Measurements from ENCODE around the gene SH3BP1.

Gene SH3BP1

DNA sequence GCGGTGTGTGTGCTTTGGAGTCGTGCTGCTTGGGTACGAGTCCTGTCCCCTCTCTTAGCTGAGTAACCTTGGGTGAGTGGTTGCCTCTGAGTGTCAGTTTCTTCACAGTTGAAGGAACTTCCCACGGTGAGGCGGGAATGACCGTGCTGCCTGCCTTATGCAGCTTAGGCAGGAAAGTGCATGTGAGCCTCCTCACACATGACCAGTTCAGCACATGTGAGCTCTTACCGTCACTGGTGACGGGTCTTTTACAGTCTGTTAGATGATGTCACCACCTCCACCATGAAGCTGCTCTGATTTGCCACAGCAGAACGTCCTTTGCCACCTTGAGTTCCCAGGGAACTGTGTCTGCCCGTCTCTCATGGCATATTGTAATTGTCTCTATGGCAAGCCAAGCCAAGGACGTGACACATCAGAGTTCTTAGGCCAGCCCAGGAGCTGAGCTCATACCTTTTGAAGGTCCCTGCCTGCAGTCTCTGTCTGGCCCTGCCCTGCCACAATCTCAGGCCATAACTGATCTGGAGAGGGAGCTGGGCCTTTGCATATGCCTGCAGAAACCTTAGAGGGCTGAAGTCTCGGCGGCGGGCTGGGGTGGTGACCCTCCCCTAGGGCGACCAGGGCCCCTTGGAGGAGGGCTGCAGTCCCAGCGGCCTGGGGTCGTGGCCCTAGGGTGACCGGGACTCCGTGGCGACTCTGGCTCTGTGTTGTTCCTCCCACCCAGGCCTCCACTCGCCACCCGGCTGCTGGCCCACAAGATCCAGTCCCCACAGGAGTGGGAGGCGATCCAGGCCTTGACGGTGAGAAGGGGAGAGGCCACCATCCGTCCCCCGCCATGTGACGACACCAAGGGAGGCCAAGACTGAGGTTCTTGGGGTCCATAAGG is 23.0 kb upstream of the SH3BP1 start:
- DNase-seq (ENCODE audit: low read depth), result no peak

DNA sequence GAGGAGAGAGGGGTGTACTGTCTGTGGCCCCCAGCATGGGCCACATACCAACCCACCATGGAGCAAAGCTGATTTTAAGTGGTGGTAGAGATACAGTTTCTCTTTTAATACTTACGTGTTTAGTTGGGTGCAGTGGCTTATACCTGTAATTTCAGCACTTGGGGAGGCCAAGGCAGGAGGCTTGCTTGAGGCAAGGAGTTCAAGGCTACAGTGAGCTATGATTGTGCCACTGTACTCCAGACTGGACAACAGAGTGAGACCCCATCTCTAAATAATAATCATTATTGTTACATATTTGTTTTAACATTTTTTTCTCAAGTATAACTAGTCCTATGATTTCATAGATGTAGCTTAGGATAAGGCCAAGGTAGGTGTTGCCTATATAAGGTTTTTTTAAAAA is 22.0 kb upstream of the SH3BP1 start:
- DNase-seq (ENCODE audit: low read depth), result no peak

DNA sequence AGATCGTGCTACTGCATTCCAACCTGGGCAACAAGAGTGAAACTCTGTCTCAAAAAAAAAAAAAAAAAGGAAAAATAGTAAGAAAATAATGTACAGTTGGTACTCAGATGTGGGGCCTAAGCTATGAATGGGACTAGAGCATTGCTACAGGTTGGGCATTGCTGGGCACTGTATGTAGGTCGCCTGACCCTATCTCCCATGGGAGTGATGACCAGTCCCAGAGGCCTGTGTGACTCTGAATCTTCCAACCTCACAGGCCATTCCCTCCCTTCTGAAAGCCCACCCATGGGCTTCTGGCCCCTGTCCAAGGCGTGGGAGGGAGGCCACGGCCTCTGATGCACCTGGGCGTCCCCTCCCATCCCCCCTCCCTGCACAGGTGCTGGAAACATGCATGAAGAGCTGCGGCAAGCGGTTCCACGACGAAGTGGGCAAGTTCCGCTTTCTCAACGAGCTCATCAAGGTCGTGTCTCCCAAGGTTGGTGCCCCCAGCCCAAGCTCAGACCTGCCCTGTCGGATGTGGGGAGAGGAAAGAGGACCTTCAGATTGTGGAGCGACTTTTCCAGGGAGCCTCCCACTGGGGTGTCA is 21.3 kb upstream of the SH3BP1 start:
- no peak for DNase-seq (ENCODE audit: low read depth)

DNA sequence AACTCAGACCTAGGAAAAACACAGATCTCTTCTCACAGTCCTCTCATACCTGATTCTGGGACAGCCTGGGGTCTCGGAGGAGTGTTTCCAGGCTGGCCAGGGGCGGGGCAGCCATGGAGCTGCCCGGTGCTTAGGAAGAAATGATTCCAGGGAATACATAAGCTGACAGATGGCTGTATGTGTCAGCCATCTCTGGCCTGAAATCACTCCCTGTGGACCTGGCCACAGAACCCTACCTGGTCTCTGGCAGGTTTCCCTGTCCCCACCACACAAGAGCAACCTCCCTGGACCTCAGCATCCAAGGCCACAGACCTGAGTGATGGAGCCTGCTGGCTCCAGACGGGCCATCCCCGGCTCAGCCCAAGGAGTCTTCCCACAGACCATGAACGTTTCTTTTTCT is 20.8 kb upstream of the SH3BP1 start:
- no peak for DNase-seq (ENCODE audit: low read depth)

DNA sequence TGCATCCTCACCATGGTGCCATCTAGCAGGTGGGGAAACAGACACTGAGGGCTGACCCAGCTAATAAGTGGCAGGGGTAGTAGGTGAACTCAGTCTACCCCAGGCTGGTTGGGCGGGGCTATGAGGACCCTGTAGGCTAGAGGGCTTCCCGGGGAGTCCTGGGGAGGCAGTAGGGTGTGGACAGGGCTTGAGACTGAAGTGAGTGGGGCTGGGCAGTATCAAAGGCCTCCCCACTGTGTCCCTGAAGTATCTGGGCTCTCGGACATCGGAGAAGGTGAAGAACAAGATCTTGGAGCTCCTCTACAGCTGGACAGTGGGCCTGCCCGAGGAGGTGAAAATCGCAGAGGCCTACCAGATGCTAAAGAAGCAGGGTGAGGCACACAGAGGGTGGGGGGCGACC is 19.5 kb upstream of the SH3BP1 start:
- DNase-seq (ENCODE audit: low read depth), result no peak

DNA sequence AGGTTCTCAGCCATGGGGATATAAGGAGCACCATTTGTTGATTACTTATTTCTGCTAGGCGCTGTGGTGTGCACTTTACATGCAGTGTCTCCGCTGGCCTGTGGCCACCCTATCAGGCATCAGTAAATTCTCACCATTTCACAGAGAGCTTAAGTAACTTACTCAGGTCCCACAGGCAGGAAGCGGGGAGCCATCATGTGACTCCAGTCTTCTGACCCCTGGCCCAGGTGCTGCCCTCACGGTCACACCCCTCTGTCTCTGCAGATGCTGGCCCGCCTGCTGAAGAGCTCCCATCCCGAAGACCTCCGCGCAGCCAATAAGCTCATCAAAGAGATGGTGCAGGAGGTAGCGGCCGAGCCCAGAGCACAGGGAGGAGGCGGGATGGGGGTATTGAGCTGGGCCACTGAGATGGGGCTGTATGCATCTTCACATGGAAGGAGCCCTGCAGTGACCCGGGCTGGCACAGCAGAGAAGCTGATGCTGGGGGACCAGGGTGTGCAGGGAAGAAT is 18.1 kb upstream of the SH3BP1 start:
- no peak for DNase-seq (ENCODE audit: low read depth)

DNA sequence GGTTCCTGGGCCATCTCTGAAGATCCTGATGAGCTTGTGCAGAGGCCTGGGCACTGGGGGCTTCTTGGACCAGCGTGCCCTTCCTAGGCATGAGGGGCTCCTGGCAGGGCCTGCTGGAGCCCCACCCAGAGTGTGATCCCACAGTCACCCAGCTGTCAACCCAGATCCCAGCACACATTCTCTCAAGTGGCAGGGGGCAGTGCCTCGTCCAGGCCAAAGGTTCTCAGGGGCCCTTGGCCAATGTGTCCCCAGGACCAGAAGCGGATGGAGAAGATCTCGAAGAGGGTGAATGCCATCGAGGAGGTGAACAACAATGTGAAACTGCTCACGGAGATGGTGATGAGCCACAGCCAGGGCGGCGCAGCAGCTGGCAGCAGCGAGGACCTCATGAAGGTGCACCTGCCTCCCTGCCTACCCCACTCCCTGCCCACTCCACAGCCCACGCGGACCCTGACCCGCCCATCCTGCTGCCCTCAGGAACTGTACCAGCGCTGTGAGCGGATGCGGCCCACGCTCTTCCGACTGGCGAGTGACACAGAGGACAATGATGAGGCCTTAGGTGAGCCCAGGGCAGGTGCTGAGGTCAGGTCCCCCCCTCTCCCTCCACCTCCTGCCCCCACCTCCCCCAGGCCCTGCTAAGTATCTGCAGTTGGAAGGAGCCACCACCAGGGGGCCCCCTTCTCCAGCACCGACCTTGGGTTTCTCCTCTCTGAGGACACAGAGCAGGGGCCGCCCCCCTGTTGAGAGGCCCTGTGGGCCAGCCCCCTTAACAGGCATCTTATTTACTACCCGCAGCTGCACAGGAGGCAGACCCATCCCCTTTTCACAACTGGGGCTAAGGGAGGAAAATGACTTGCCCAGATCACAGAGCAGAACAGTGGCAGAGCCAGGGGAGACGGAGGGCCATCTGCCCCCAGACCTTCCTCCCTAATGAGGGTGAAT is 16.1 kb upstream of the SH3BP1 start:
- DNase-seq (ENCODE audit: low read depth), result no peak

DNA sequence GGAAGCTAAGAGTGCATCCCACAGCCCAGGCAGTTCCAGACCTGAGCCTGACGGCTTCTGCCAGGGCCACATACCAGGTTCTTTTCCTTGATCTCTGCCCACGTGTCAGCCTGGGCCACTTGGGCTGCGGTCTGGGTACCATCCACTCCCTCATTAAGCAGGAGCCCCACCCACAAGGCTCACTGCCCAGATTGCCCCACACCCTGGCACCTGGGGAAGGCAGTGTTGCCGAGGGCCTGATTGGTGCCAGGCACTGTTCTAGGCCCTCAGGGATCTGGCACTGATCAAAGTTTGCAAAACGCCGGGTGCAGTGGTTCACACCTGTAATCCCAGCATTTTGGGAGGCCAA is 15.5 kb upstream of the SH3BP1 start:
- DNase-seq (ENCODE audit: low read depth), result no peak

DNA sequence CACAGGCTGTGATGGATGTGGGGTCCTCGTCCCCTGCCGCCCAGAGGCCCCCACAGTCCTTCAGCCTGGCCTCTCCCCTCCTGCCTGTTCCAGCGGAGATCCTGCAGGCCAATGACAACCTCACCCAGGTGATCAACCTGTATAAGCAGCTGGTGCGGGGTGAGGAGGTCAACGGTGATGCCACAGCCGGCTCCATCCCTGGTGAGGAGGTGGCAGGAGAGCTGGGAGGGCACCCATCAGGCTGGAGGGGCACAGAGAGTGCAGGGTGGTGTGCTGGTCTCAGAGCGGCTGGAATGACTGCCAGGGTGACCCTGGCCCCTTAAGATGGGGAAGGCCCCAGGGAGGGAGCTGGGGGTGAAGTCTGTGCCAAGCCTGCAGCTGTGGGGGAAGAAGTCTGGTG is 14.6 kb upstream of the SH3BP1 start:
- no peak for DNase-seq (ENCODE audit: low read depth)

DNA sequence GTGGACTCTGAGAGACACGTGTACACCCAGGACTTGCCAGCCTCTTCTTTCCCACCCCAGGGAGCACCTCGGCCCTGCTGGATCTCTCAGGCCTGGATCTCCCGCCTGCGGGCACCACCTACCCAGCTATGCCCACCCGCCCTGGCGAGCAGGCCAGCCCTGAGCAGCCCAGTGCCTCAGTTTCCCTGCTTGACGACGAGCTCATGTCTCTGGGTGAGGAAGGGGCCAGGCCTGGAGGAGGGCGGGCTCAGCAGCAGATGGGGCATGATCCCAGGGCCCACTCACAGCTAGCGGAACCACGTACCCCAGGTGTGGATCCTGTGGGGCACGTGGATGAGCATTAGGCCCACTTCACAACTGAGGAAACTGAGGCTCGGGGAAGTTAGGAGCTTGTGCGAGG is 13.7 kb upstream of the SH3BP1 start:
- DNase-seq (ENCODE audit: low read depth), result no peak

DNA sequence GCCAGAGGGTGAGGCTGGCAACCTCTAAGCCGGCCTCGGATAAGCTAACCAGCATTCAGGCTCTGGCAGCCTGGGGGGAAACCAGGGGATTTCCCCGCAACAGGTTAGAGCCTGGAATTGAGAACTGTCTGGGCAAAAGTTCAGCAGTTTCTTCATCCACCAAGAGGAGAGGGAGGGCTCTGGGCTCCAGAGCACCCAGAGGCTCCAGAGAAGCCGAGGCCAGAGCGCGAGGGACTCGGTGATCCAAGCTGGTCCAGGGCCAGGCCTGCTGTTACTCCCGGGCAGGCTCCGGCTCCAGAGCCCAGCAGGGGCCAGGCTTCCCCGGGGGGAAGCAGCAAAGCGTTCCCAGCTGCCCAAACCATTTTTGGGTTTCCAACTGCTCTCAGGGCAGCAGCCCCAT is 13.3 kb upstream of the SH3BP1 start:
- no peak for DNase-seq (ENCODE audit: low read depth)

DNA sequence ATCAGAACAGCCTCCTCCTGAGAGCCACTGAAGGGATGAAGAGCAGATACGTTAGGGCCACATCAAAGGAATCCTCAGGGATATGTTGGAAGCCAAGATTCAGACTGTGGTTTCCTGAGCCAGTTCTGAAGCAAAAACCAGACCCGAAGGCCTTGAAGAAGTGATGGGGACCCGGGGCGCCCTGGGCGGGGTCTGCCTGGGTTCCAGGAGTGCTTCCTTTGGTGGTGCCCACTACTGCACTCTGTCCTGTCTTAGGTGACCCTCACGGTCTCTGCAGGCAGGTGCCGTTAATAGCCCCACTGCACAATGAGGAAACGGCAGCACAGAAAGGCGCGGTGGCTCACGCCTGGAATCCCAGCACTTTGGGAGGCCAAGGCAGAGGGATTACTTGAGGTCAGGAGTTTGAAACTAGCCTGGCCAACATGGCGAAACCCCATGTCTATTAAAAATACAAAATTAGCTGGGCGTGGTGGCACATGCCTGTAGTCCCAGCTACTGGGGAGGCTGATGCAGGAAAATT is 12.9 kb upstream of the SH3BP1 start:
- DNase-seq (ENCODE audit: low read depth), result no peak

DNA sequence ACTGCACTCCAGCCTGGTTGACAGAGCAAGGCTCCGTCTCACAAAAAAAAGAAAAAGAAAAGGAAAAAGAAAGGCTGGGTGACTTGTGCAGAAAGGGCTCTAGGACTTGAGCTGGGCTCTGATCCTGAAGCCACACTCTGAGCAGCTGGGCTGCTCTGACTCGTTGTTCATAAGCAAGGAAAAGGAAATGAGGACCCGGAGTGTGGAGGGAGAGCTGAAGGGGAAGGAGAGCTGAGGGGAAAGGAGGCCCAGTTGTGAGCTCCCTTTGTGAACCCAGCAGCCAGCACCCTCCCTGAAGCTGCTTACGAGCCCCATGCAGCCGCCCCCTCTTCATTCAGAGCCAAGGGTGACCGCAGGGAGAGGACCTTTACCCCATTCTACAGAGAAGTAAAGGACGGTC is 12.3 kb upstream of the SH3BP1 start:
- no peak for DNase-seq (ENCODE audit: low read depth)

DNA sequence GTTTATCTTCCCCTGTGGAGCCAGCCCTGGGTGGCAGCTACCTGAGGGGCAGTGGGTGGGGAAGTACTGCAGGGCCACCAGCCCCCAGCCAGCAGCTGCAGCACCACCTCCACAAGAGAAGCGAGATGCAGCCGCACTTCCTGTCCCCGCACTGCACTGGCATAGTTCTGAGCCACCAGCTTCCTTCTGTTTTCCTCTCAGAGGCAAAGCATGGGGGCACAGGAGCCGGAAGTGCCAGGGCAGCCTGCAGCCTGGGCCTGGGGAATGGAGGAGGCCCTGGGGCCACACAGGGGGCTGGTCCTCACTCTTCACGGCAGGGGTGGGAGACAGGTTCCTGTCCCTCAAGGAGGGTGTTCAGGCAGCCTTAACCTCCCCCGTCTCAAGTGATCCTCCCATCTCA is 11.9 kb upstream of the SH3BP1 start:
- no peak for DNase-seq (ENCODE audit: low read depth)

DNA sequence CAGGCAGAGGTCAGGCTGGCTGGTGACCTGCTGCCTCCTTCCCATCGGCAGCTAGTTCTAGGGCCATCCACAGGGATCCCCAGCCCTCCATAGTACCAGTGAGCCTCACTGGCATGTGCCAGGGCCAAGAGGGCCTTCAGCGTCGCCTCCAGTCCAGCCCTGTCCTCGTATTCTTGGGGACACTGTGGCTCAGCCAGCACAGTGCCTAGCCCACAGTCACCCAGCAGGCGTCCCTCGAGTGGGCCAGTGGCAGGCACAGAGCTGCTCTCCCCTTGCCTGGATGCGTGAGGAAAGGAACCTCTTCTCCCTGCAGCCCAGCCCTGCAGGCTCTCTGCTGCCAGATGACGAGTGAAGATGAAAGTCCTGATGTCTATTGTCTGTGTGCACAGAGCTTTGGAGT is 10.6 kb upstream of the SH3BP1 start:
- DNase-seq (ENCODE audit: low read depth), result no peak

DNA sequence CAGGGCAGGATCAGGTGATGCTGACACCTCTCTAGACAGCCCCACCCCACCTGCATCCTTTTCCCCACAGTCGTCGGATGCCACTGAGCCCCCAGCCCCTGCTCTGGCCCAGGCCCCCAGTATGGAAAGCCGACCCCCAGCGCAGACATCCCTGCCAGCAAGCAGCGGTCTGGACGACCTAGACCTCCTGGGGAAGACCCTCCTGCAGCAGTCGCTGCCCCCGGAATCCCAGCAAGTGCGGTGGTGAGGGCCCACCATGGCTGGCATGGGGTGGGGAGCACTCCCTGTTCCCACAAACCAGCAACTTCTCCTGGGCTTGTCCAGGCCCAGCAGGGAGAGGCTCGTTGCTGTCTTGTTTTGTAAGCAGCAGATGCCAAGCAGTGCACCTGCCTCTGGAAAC is 9.5 kb upstream of the SH3BP1 start:
- no peak for DNase-seq (ENCODE audit: low read depth)

DNA sequence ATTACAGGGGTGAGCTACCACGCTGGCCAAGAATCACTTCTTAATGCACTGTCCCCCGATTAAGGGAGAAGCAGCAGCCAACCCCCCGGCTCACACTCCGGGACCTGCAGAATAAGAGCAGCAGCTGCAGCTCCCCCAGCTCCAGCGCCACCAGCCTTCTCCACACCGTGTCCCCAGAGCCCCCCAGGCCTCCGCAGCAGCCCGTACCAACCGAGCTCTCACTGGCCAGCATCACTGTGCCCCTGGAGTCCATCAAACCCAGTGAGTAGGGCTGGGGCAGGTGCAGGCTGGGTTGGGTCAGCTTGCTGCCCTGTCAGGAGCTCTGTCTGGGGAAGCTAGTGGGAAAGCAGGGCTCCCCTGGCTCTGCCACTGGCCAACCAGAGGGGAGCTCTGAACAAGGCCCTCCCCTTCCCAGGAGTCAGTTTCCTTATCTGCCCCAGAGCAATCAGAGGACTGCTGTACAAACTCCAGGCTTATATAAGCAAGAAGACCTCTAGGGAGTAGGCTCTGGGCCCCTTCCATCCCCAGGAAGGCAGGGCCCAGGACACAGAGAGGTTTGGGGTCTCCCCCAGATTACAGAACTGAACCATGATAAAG is 8.5 kb upstream of the SH3BP1 start:
- no peak for DNase-seq (ENCODE audit: low read depth)

DNA sequence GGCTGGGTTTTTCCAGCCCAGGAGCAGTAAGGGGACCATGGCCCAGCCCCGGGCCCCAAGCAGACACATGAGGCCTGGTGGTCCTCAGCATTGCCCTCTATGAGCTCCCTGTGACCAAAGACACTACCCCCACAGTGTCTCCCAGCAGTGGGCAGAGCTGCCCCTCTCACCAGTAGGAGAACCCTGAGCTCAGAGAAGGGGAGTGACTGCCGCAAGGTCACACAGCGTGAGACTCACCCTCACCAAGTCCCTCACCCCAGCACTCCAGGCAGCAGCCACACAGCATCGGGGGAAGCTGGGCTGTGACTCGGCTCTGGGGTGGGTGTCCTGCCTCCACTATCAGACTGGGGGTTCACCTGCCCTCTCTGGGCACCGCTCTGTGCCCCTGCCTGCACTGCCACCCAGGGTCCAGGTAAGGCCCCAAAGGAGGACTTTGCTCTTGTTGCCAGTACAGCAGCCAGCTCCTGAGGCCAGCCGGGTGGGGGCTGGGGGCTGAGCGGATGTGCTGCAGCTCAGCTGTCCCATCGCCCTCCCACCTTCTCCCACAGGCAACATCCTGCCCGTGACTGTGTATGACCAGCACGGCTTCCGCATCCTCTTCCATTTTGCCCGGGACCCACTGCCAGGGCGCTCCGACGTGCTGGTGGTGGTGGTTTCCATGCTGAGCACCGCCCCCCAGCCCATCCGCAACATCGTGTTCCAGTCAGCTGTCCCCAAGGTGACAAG is 7.9 kb upstream of the SH3BP1 start:
- DNase-seq (ENCODE audit: low read depth), result no peak

DNA sequence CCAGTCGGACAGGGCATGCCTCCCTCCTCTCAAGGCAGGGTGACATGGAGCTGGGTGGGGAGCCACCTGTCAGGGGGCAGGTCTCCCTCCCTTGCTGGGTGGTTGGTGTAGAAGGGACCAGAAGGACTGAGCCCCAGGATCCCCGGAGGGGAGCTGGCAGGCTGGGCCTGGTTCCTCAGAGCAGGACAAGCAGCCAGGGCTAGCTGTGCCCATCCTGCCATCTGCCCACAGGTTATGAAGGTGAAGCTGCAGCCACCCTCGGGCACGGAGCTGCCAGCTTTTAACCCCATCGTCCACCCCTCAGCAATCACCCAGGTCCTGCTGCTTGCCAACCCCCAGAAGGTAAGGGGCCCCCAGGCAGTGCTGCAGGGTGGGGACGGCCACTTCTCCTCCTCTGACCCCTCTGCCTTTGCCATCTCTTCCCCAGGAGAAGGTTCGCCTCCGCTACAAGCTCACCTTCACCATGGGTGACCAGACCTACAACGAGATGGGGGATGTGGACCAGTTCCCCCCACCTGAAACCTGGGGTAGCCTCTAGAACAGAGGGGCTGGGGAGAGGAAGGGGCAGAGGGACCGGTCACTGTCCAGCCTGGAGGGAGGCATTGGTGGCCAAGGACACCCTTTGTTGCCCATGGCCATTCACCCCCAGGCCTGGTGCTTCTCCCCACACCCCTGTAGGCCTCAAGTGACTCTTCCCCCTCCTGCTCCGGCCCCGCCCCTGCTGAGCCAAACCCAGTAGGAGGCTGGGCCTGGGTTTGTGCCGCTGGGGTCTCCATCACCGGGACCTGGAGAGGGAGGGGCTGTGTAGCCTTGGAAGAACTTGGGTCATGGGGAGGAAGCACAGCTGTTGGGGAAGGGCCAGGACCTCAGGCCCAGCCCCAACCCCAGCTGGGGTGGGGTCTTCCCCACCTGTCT is 7.0 kb upstream of the SH3BP1 start:
- no peak for DNase-seq (ENCODE audit: low read depth)

DNA sequence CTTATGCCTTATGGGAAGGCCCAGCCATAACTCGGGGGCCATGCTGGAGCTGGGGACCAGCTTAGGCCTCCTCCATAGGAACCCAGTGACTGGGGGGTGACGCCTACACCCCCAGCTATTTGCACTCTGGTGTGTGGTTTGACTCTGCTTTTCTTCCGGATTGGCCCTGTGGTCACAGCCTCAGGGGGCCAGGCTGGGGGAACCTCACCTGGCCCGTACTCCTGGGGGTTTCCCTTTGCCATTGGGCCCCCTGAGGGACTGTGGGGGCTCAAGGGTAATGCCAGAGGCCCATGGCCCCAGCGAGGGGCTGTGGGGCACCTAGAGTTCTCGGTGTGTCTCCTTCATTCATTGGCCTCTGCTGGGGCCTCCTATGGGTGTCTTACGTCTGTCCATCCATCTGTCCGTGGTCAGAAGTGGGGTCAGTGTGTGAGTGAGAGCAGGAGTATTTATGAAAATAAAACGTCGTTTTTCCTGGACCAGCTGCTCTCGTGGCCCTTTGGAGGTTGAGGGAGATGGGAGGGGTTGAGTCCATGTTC is 6.3 kb upstream of the SH3BP1 start:
- no peak for DNase-seq (ENCODE audit: low read depth)

All from stimulated activated CD8-positive, alpha-beta memory T cell treated with anti-CD3 and anti-CD28 coated beads, Interleukin-7, amount 100 ng/mL, for 24 hours (primary cell).